Ishikawa (cell line): ENCODE results near the gene SH3RF1.

Experiments used
- EP300 ChIP-seq: IDR thresholded peaks from 2 replicates; pipeline ENCODE4 v1.6.1; 2012; ENCODE audit warnings: borderline replicate concordance
- NFIC ChIP-seq: IDR thresholded peaks from 2 replicates; pipeline ENCODE4 v1.6.1; 2012
- ZBTB7A ChIP-seq: IDR thresholded peaks from 2 replicates; pipeline ENCODE4 v1.6.1; 2012; ENCODE audit warnings: low read depth

DNA sequence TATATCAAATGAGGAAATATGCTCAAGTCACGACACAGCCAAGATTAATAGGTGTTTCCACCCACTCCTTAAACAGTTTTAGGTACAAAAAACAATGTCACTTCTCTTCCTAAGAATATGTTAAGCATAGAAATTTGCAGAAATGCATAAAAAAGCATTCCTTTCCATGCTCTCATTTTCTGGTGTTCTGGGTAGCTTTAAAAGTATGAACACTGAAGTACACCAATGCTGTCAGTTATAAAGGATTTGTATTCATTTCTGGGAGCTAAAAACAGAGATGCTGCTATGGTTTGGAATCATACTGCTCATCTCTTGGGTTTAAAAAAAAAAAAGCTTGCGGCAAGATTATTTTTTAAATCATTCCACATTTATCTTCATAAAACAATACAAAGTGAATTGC lies 20.8 kb downstream of the SH3RF1 start:
- TF ChIP-seq NFIC = no peak
- TF ChIP-seq EP300 = no peak
- TF ChIP-seq ZBTB7A = no peak
